Peyer's patch (tissue), 4 donors: ENCODE measurements around the gene TIGD3.

ENCODE experiments used
- CTCF ChIP-seq, 6 experiments: fragments of 450-650 bp in 4 of 6; fragments of 200-600 bp in 2 of 6; sonication (generic) in 1 of 6; IDR thresholded peaks; one replicate each; pipeline ENCODE4 v1.5.1; 2017 to 2019; ENCODE audit warnings: antibody characterized with exemption in 6 of 6, mild to moderate bottlenecking in 3 of 6, moderate library complexity in 1 of 6
- POLR2A ChIP-seq, 2 donors: fragments of 450-650 bp; IDR thresholded peaks; one replicate each; pipeline ENCODE4 v1.5.1; 2017; ENCODE audit warnings: antibody characterized with exemption in 2 of 2, mild to moderate bottlenecking in 2 of 2, moderate library complexity in 2 of 2

- TF ChIP-seq CTCF (IDR thresholded peaks at IDR 0.05) (no peak), POLR2A (IDR thresholded peaks at IDR 0.05) (no peak)
Observed at GRCh38 chr11:65310215-65310614, 44.3 kb upstream of the TIGD3 start.
